Endothelial cell of umbilical vein (primary cell): ENCODE data around the gene CEACAM3. TPM values are rescaled to one million over a fixed set of nuclear protein-coding genes. Genes with fewer than 3 reads are reported as not detected.

Source experiments
- BruUV-seq: library from RNA; stranded (reverse); fragments of 400-500 nt; replicated peaks from 2 replicates; lab custom pipeline; 2021; lab: Mats Ljungman, UMichigan
- CTCF ChIA-PET: fragments of 300-600, 350-600 bp; sonication (Branson Sonifier 250); formaldehyde crosslinking; loops from one replicate; lab custom pipeline; 2021; ENCODE audit warnings: antibody characterized with exemption, inconsistent platforms; lab: Charles Lee
- POLR2A ChIA-PET: fragments of 300-600, 350-600 bp; sonication (Branson Sonifier 250); formaldehyde crosslinking; loops from one replicate; lab custom pipeline; 2021; ENCODE audit warnings: antibody characterized with exemption, inconsistent platforms; lab: Charles Lee
- DNase-seq: peaks from one replicate; pipeline ENCODE4 v3.0.0-alpha.2; 2011; ENCODE audit warnings: low read depth, low spot score
- FAIRE-seq: peaks from 2 replicates; lab custom pipeline; 2011; peaks lifted over from hg19 to GRCh38; lab: Jason Lieb, UNC
- H2AFZ ChIP-seq: 2 replicates; pipeline ENCODE4 v1.6.0; 2012; ENCODE audit warnings: low read depth, low read length, control low read depth, inconsistent platforms
- H3K27ac ChIP-seq: 2 replicates; pipeline ENCODE4 v1.5.1; 2011; ENCODE audit warnings: low read depth, mild to moderate bottlenecking, control low read depth, low read length, moderate library complexity; ENCODE audit not compliant: insufficient read depth
- H3K27me3 ChIP-seq, 2 experiments: 2 replicates each; pipeline versions ENCODE4 v1.6.0 to v1.6.1; 2011; ENCODE audit warnings: low read length in 2 of 2, mixed read lengths in 1 of 2; ENCODE audit not compliant: control insufficient read depth in 2 of 2, insufficient read depth in 2 of 2
- H3K36me3 ChIP-seq, 2 experiments: 2 replicates in 1 of 2; 3 replicates in 1 of 2; pipeline ENCODE4 v1.5.1; 2011; ENCODE audit warnings: low read length in 2 of 2, mild to moderate bottlenecking in 1 of 2, moderate library complexity in 1 of 2; ENCODE audit not compliant: control insufficient read depth in 2 of 2, insufficient read depth in 2 of 2; ENCODE audit errors: extremely low read depth in 1 of 2
- H3K4me1 ChIP-seq: 3 replicates; pipeline ENCODE4 v1.5.1; 2011; ENCODE audit warnings: mild to moderate bottlenecking, low read length; ENCODE audit not compliant: control insufficient read depth, insufficient read depth; ENCODE audit errors: extremely low read depth
- H3K4me2 ChIP-seq: 2 replicates; pipeline ENCODE4 v1.6.1; 2011; ENCODE audit warnings: low read length, control low read depth, mixed read lengths; ENCODE audit not compliant: insufficient read depth
- H3K4me3 ChIP-seq, 3 experiments: fragments of 200-600 bp in 1 of 3; sonication (generic), shearing (Covaris generic) in 1 of 3; replicated peaks in 1 of 3; 2 replicates each; pipeline ENCODE4 v1.5.1; 2011 to 2016; ENCODE audit warnings: control low read depth in 3 of 3, low read length in 3 of 3, mild to moderate bottlenecking in 2 of 3, inconsistent platforms in 1 of 3, low read depth in 1 of 3, moderate library complexity in 1 of 3; ENCODE audit not compliant: insufficient read depth in 1 of 3
- H3K79me2 ChIP-seq: 2 replicates; pipeline ENCODE4 v1.6.0; 2012; ENCODE audit warnings: low read length, inconsistent platforms; ENCODE audit not compliant: control insufficient read depth, insufficient read depth
- H3K9ac ChIP-seq: replicated peaks from 2 replicates; pipeline ENCODE3; 2011; ENCODE audit warnings: low read length, control low read depth; ENCODE audit not compliant: insufficient read depth; ENCODE audit errors: extremely low read depth
- H3K9me1 ChIP-seq: replicated peaks from 3 replicates; pipeline ENCODE4 v1.6.0; 2011; ENCODE audit warnings: mild to moderate bottlenecking, low read length; ENCODE audit not compliant: control insufficient read depth, insufficient read depth; ENCODE audit errors: extremely low read depth
- H3K9me3 ChIP-seq: replicated peaks from 2 replicates; pipeline ENCODE4 v1.5.1; 2012; ENCODE audit warnings: low read length, inconsistent platforms; ENCODE audit not compliant: control insufficient read depth, insufficient read depth
- H4K20me1 ChIP-seq: replicated peaks from 2 replicates; pipeline ENCODE3; 2011; ENCODE audit warnings: mild to moderate bottlenecking, low read length; ENCODE audit not compliant: control insufficient read depth, insufficient read depth; ENCODE audit errors: extremely low read depth
- CTCF ChIP-seq, 2 donors: IDR thresholded peaks; 1 replicate in 1 of 2; 2 replicates in 1 of 2; pipeline ENCODE4 v1.5.1; 2011; ENCODE audit warnings: low read length in 2 of 2, mild to moderate bottlenecking in 2 of 2, moderate library complexity in 2 of 2, control low read depth in 1 of 2, inconsistent platforms in 1 of 2, low read depth in 1 of 2; ENCODE audit not compliant: insufficient read depth in 1 of 2; ENCODE audit errors: extremely low read depth in 1 of 2
- EZH2 ChIP-seq: IDR thresholded peaks from 2 replicates; pipeline ENCODE4 v1.6.1; 2012; ENCODE audit warnings: borderline replicate concordance, low read depth, mild to moderate bottlenecking, moderate library complexity, low read length, inconsistent platforms; ENCODE audit not compliant: severe bottlenecking
- FOS ChIP-seq: IDR thresholded peaks from 2 replicates; pipeline ENCODE4 v1.6.1; 2011; ENCODE audit warnings: mild to moderate bottlenecking, low read length, moderate library complexity, borderline replicate concordance; ENCODE audit not compliant: insufficient read depth
- GATA2 ChIP-seq: IDR thresholded peaks from 2 replicates; pipeline ENCODE4 v1.7.0; 2011; ENCODE audit warnings: low read depth, mild to moderate bottlenecking, moderate library complexity, mixed read lengths, low read length; ENCODE audit not compliant: insufficient read length, insufficient read depth
- JUN ChIP-seq: IDR thresholded peaks from 2 replicates; pipeline ENCODE4 v1.6.1; 2011; ENCODE audit warnings: borderline replicate concordance, low read depth; ENCODE audit not compliant: insufficient read length, insufficient read depth
- MAX ChIP-seq: IDR thresholded peaks from 2 replicates; pipeline ENCODE4 v1.6.1; 2011; ENCODE audit not compliant: insufficient read depth, insufficient read length
- MYC ChIP-seq: IDR thresholded peaks from one replicate; pipeline ENCODE4 v1.6.1; 2011; ENCODE audit warnings: mild to moderate bottlenecking, low read depth, low read length
- POLR2A ChIP-seq: IDR thresholded peaks from 2 replicates; pipeline ENCODE4 v1.6.1; 2012; ENCODE audit warnings: low read depth, mild to moderate bottlenecking, control low read depth, low read length
- POLR2AphosphoS5 ChIP-seq: IDR thresholded peaks from 2 replicates; pipeline ENCODE4 v1.6.1; 2012; ENCODE audit warnings: low read depth, mild to moderate bottlenecking, control low read depth, low read length, moderate library complexity; ENCODE audit not compliant: insufficient read depth
- dilution Hi-C: fragments of 300-500 bp; cut with MboI; formaldehyde crosslinking; loops from one replicate; pipeline ENCODE4 v1.15.0; 2019; ENCODE audit warnings: low sequenced_read_pairs; ENCODE audit not compliant: extremely low pct_ligation_motif_present
- intact Hi-C: fragments of 100-400 bp; cut with micrococcal nuclease; formaldehyde crosslinking; loops from one replicate; pipeline ENCODE4 v1.10.0; 2022
- polyA plus RNA-seq, 4 experiments: library from polyadenylated mRNA; depleted of rRNA in 3 of 4; stranded (reverse) in 3 of 4; unstranded in 1 of 4; fragments of >200 nt; gene quantifications; 2 replicates each; pipeline versions ENCODE4 v1.2.1 to v1.2.3, GENCODE V29; 2011 to 2012; ENCODE audit warnings: missing spikeins in 1 of 4
- total RNA-seq: library from RNA; stranded (reverse); gene quantifications from 2 replicates; pipeline ENCODE4 v1.2.3, GENCODE V29; 2021

Gene CEACAM3
- total and polyA plus RNA-seq, 2 donors (not counting 3 experiments of a cell fraction or from before 2014, with no cell fraction given), result not detected

GRCh38 chr19:41784312-41784711 lies 12.1 kb upstream of the CEACAM3 start:
- Histone ChIP-seq H3K36me3 (no peaks in the 10 kb centered on the region), H3K9ac (no peak overlapping the region), H3K9me3 (no peaks in the 10 kb centered on the region), H3K4me3 (no peak overlapping the region), H3K27ac (no peak overlapping the region), H4K20me1 (no peaks in the 10 kb centered on the region), H3K27me3 (peaks cover 2 to 3% of the 10 kb centered on the region in 2 experiments), H3K4me1 (no peaks in the 10 kb centered on the region), H2AFZ (no peak overlapping the region), H3K4me2 (no peak overlapping the region), H3K9me1 (no peaks in the 10 kb centered on the region), H3K79me2 (no peaks in the 10 kb centered on the region)
- no TSS peak for BruUV-seq
- ChIA-PET CTCF (interaction anchor here (0.8 to 4.9 kb wide), 4 partner anchors 9 to 31 kb away, joined by 3 to 43 read pairs (median 14); partner anchors contain the start of gene CEACAM3), POLR2A (no interaction called here)
- DNase-seq (no peak), FAIRE-seq (no peak)
- dilution Hi-C loops (no loop called here), intact Hi-C loops (no loop called here)
- TF ChIP-seq GATA2, result no peak
- TF ChIP-seq MAX, result no peak
- no peak for TF ChIP-seq POLR2A
- TF ChIP-seq MYC, result no peak
- TF ChIP-seq POLR2AphosphoS5, result no peak
- no peak for TF ChIP-seq JUN
- TF ChIP-seq EZH2, result no peak
- no peak for TF ChIP-seq CTCF (IDR thresholded peaks at IDR 0.05; ENCODE audit: extremely low read depth in 1 of 2, insufficient read depth in 1 of 2, low read depth in 1 of 2, low read length in 2 of 2)
- TF ChIP-seq FOS, result no peak
